NCI-H345 (cell line): ENCODE data around the gene ALG10.
"Not testable (repeated sequence)": the region's sequence is repeated elsewhere in the genome, so short reads cannot be mapped to it uniquely, and the experiment has no call there.

Experiments
- DNase-seq: peaks from one replicate; lab custom pipeline; 2025; lab: John Stamatoyannopoulos, UW

The ALG10 gene, protein sequence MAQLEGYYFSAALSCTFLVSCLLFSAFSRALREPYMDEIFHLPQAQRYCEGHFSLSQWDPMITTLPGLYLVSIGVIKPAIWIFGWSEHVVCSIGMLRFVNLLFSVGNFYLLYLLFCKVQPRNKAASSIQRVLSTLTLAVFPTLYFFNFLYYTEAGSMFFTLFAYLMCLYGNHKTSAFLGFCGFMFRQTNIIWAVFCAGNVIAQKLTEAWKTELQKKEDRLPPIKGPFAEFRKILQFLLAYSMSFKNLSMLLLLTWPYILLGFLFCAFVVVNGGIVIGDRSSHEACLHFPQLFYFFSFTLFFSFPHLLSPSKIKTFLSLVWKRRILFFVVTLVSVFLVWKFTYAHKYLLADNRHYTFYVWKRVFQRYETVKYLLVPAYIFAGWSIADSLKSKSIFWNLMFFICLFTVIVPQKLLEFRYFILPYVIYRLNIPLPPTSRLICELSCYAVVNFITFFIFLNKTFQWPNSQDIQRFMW

DNA sequence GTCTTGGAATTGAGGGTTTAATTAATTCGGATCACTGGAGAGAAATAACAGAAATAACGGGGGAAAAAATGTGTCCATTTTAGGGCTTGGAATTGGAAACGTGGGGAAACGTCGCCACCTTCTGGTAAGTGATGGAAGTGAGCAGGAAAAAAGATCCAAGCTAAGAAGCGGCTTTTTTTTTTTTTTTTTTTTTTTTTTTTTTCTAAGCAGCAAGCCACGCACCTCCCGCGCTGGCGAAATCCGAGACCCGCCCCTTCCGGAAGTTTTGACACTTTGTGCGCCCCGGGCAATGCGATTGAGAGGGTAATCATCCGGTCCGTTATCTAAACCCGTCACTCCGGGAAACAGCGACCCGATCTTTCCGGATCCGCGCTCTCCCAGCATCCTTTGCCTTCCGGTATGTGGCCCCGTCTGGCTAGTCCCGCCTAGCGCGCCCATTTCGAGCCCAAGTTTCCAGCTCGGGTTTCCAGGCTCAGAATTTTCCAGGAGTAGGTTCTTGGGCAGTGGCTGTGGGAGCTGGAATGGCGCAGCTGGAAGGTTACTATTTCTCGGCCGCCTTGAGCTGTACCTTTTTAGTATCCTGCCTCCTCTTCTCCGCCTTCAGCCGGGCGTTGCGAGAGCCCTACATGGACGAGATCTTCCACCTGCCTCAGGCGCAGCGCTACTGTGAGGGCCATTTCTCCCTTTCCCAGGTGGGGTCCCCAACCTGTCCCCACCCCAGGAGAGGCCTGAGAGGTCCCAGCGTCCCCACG, at the start of gene ALG10:
Gene ALG10, plus strand, starts transcription at position 418 of the 752 bp plus-strand sequence. Its CDS starts 104 bp downstream, at position 522.
- peak; percentile 98 for DNase-seq

DNA sequence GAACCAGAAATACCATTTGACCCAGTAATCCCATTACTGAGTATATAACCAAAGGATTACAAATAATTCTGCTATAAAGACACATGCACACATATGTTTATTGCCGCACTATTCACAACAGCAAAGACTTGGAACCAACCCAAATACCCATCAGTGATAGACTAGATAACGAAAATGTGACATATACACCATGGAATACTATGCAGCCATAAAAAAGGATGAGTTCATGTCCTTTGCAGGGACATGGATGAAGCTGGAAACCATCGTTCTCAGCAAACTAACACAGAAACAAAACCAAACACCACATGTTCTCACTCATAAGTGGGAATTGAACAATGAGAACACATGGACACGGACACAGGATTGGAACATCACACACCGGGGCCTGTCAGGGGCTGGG, 49.4 kb upstream of the ALG10 start:
- not testable (repeated sequence) for DNase-seq

DNA sequence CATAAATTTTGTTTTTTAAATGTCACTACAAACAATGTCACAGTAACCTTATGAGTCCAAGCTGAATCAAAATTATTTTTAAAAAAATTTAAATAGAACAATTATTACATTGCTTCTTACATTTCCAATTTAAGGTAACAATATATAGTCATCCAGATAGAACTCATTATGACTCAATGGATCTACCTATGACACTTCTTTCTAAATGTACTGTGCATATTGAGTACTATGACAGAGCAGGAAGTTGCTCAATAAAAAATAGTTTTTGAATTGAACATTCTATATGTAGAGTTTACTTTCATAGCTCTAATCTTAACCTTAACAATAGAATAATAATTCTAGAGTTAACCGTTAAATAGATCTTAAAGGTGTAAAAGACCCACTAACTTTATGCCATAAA, 44.4 kb upstream of the ALG10 start:
- DNase-seq = no peak

DNA sequence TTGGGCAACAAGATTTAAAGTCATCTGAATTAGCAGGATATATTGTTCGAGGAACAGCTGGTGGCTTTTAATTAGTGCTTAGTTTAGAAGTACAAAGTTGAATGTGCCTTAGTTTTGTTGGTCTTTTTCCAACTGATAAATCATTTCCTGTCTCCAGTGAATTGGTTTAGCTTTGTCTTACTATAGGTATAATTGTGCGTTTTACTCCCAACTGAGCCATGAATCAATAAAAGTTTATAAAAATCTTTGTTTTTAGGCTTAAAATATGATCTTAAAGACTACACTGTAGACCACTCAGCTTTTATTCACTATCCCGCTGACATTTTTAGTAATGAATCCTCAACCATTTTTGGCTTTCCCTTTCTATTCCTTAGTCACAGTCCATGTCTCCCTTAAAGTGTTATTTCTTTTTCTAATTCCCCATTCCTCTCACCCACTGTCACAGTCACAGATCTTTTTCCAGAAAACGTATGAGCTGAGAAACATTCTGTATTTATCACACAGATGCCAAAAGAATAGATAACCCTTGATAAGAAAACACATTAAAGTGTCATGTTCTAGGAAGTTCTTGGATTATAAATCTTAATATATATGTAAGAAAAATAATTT, 34.0 kb upstream of the ALG10 start:
- no peak for DNase-seq

DNA sequence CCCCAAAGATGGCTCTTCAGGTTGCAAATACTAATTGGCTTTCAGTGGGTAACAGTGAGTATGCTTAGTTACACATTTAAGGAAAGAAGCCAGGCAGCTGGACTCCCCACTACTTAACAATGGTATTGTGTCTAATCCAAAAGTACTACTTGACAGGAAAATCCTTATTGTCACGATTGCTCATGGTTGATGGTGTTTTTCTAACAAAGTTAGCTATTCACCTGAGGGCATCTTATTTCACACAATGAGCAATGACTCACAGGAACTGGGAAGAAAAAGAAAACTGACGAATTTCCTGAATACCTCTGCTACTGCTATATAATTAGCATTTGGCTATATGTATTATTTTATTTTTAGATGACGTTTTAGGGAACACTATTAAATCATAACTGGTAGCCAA, 33.4 kb upstream of the ALG10 start:
- DNase-seq = peak; percentile 4

DNA sequence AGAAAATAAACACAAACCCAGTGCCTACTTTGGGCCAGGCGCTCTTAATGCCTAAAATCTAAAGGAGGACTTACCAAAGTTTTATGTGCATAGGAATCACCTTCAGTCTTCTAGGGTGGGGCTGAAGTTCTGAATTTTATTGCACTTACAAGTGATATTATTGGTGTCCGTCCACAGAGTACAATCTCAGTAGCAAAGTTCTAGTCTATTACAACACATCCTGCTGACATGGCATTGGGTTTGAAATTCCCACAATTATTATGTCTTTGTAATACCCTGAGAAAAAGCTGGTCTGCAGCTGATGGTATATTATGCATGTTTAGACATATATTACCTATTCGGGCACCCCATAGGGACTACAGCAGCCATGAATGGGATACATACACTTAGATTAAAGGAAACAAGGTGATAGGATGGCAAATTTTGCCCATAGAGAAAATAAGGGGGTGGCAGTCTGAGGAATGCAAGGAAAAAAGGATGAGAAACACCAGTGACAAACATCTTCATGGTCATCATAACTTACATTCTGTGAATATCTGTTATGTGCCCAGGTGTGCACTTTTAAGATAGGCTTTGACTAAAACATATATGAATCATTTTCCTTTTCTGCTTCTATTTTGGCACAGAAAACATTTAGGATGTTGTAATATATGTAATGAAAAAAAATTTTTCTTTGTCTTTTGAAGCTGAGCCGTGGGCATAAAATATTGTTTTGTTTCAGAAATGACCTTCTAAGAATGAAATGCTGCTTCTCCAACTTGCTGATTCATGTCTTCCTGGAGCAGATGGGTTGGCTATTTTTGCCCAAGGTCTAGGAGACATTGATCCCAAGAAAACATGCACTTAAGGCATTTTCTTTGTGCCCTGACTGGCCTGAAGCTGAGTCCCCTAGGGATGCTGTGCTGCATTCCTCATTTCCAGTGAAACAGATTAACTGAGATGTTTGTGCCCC, 27.2 kb upstream of the ALG10 start:
- DNase-seq = no peak

DNA sequence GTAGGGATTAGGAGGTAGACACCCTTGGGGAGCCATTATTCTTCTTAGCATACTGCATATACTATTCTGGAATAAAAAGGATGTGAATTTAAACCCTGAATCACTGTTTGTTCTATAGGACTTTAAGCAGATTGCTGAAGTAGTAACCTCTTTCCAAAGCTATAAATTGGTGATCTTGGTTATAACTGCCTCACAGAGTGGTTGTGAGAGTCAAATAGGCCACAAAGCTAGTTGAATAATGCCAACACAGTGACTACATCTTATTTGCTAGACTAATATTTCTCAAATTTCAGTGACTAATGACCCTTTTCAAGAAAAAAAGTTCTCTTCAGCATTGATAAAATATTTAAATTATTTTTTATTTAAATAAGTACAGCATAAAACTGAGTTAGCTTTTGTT, 13.5 kb upstream of the ALG10 start:
- not testable (repeated sequence) for DNase-seq

DNA sequence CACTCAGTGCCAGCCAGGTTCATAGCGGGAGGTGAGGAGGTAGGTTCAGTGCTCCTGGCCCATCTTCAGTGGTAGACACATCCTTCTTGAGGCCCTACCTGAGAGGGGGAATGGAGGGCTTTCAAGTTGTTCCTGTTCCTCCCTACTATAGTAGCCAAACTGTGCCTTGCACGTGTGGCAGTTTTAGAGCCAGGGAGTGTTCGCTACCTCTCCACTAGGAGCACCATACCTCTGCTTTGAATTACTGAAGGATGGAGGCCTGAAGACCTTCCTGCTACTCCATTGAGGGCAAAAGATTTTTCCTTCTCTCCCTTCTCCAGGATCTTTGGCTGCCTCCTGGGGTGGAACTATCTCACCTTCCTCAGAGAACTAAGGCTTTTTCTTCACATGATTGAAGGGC, 5.9 kb upstream of the ALG10 start:
- DNase-seq = no peak

DNA sequence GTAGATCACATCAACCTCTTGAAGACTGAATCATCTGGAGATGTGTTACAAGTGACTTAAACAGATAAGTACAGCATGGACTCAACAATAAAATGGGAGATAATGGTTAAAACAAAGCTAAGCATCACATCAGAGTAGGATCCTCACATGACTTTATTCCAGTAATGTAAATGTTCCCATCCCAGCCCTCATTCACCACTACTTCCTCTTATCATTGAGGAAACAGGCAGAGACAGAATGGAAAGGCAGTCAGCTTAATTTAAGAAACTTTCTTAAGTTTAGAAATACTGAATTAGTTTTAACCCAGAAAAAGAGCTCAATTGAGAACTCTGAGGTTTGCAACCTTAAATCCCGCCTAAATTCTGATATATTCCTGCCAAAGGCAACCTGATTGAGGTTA, 1.2 kb upstream of the ALG10 start:
- no peak for DNase-seq

DNA sequence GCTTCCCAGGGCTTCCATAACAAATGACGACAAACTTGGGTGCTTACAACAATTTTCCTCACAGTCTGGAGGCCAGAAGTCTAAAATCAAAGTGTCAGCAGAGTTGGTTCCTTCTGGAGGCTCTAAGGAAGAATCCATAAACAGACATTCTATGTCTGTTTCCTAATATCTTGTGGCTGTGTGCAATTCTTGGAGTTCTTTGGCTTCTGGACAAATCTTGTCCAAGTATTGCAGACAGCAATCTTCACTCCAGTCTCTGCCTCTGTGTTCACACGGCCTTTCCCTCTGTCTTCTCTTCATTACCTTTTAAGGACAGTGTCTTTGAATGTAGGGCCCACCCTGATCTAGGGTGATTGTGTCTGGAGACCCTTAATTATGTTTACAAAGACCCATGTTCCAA, 5.4 kb downstream of the ALG10 start:
- not testable (repeated sequence) for DNase-seq

DNA sequence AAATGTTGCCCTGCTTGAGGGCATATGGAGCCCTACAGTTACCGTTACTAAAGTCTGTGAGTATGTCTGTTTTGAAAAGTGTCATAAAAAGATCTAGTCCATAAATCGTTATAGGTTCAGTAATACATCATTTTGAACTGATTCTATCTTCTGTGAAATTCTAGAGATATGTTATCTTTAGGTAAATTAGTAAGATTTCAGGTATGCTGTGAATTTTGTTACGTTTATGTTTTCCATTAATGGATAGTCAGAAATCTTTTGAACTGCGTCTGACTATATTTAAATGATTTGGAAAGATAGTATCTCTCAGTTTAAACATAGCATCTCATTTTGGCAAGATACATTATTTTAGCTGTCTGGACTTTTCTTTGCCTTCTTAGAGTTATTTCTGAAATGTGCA, 8.3 kb downstream of the ALG10 start:
- DNase-seq = no peak

DNA sequence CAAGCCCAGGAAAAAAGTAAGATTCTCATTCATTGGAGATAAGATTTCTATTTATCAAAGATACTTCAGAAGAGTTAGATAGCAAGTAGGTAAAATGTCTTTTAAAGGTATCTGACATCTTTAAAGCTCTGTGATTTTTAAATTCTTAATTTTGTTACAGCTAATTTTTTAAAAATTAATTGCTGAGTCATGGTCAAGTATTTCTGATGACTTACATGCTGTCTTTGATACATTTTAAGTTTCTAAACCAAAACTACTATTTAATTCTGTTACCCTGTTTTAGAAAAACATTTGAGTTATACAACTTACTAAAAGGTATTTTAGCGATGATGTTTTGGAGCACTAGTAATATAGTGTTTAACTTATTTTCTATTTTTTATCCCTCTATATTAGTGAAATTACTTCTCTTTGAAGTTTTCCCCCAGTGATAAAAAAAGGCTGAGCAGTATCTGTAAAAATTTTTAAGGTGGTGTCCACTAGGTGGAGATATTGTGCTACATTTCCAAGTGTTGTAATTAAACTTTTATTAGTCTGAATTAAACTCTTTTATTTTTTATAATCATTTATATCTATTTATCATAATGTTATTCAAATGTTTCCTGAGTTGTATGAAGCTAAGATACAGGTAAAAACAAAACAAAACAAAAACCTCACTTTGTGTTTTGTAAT, 11.5 kb downstream of the ALG10 start:
- peak; percentile 7 for DNase-seq

DNA sequence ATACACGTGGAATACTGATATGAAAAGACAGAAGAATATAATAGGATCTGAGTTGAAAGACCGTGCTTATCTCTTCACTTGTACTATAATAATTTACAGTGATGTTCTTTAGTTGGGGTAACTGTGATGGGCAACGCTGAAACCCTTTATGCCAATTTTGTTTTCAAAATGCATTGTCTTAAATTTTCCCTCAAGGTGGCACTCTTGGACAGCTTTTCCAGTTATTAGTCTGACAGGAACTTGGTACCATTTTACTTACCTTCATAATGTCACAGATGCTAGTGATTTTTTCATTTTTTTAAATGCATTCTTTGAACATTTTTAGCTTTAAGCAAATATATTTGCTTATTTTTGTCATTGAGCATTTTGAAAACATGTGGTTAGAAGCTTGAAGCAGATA, 16.1 kb downstream of the ALG10 start:
- DNase-seq = peak; percentile 53

DNA sequence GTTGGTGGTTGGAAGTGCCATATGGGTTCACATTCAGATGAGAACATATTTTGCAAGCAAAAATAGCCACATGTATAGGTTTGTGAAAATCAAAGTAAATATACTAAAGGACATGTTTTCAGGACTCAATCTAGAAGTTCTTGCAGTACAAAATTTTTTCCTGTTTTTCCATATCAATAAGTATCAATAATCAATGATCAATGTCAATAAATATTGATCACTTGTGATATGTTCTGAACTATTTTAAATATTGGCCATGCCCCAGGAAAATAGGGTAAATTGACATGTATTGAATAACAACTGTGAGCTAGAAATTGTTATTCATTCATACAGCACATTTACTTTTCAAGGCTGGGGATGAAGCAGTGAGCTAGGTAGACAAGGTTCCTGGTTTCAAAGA, 24.3 kb downstream of the ALG10 start:
- DNase-seq = no peak

DNA sequence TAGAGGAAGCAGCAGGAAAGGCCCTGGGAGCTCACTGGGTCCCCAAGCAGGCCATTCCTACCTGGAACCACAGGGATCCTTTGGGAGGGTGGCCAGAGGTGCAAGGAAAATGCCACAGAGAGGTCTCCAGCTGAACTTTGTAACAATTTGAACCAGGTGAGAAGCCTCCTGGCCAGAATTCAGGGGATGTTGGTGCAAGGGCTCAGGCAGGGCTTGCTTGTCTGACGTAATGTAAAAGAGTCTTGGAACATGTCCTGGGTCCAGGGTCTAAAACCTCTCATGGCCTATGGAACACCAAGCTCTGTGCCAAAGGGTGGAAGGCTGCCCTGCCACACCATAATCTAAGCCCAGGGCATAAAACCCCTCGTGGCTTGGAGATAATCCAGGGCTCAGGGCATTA, 25.6 kb downstream of the ALG10 start:
- not testable (repeated sequence) for DNase-seq

DNA sequence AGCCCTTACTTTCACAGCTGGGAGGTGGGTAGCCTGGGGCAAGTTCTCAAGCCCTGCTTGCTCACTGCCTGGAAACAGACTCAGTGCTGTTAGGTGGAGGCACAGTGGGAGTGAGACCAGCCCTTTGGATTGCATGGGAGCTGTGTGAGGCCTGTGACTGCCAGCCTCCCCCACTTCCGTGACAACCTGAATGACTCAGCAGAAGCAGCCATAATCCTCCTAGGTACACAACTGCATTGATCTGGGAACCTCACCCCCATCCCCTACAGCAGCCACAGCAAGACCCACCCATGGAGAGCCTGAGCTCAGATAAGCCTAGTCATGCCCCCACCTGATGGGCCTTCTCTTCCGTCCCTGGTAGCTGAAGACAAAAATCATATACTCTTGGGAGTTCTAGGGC, 26.4 kb downstream of the ALG10 start:
- DNase-seq = no peak

DNA sequence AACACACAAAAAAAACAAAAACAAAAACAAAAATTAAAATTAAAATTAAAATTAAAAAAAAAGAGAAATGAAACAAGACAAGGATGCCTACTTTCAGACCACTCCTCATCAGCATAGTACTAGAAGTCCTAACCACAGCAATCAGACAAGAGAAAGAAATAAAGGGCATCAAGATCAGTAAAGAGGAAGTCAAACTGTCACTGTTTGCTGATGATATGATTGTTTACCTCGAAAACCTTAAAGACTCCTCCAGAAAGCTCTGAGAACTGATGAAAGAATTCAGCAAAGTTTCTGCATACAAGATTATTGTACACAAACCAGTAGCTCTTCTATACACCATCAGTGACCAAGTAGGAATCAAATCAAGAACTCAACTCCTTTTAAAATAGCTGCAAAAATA, 29.2 kb downstream of the ALG10 start:
- DNase-seq = no peak

DNA sequence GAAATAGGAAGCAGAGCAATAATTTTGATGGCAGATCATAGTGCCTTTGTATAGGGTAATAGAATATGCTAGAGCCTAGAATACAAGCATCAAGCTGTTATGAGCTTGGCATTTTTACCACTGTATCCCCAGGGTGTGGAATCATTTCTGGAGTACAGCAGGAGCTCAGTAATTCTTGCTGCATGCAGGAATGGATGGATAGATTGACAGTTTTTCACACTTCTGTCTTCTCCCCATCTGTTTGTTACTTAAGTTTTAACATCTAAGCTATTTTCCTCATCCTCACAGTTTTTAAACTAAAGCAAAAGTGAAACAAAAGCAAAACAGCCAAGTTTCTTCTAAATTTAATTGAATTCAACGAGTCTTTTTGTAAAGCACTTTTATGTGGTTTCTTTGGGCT, 32.6 kb downstream of the ALG10 start:
- no peak for DNase-seq
